ENCODE data around the gene HCFC2. TPM values are rescaled to one million over a fixed set of nuclear protein-coding genes. Genes with fewer than 3 reads are reported as not detected.

Gene HCFC2
- total and polyA plus RNA-seq, 9 of the 15 experiments (the other 6 are each of a cell fraction or from before 2014, with no cell fraction given) = 1.2 to 6.5 (median 3.8) TPM

DNA sequence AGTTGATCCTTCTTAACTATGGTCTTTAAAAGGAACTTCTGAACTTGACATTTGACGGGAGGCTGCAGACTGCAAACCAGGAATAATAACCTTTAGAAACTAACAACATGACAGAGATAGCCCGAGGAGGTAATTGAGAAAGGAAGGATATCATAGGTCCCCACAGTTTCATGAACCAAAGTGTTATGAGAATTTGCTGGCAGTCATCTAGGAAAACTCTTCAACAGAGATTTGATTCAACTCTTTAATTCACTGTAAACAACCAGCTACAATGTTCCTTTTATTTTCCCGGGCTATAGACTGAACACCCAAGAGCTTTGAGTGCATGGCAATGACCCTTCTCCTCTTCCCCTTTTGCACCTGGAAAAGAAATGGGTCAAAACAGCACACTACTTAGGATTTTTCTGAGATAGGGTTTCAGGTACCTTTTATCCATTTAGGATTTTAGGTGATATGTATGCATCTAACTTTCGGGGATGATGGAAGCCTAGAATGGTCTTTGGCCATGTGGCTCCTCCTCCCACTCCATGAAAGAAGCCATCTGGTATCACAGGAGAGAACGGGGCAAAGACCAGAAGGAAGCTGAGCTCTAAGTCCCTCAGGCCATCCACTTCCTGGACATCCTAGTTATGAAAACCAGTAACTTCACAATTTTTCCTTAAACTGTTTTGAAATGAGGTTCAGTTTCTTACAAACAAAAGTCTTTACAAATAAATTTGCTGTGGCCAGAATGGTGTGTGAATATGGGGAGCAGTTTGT is 37.3 kb upstream of the HCFC2 start:
- WGBS (ENCODE audit: insufficient coverage, low coverage, missing lambda C conversion rate) = 1% methylated on average over 5 of the region's 5 CpGs
- ATAC-seq = no peak
- CTCF ChIA-PET (ENCODE audit: low intra/inter-chr PET ratio) = no interaction called here
- H3K9me1 ChIP-seq (ENCODE audit: control insufficient read depth, insufficient read depth, low read length) = no peaks in the 10 kb centered on the region
- in situ Hi-C loops (cut with MboI) (no loop called here), intact Hi-C loops (cut with micrococcal nuclease) (no loop called here)
- H3K36me3 ChIP-seq (ENCODE audit: control insufficient read depth, insufficient read depth, low read length) = no peaks in the 10 kb centered on the region
- peaks cover 13 to 20% of the 10 kb centered on the region in 2 experiments; a peak in 4 of 5 replicates for H3K27me3 ChIP-seq (ENCODE audit: control insufficient read depth in 2 of 2, insufficient read depth in 2 of 2, low read length in 2 of 2)
- H3K4me3 ChIP-seq = no peak overlapping the region
- no peaks in the 10 kb centered on the region for H3K9me3 ChIP-seq (replicated peaks; ENCODE audit: control insufficient read depth, insufficient read depth, low read depth, low read length)
- H3K79me2 ChIP-seq (ENCODE audit: control insufficient read depth, insufficient read depth, low read length) = no peaks in the 10 kb centered on the region
- no peak overlapping the region for H3K27ac ChIP-seq (ENCODE audit: extremely low read depth, low read depth, low read length)
- no TSS peak for BruUV-seq (replicated peaks)
- H4K20me1 ChIP-seq (replicated peaks; ENCODE audit: control insufficient read depth, insufficient read depth, low read length) = no peaks in the 10 kb centered on the region
- no peaks in the 10 kb centered on the region for H3K4me1 ChIP-seq (replicated peaks in 1 of 2; ENCODE audit: control insufficient read depth in 2 of 2, insufficient read depth in 2 of 2, low read length in 2 of 2)
- no peak overlapping the region for H2AFZ ChIP-seq (ENCODE audit: low read depth, low read length)
- POLR2A ChIA-PET = interaction anchor here (0.7 kb wide), 1 partner anchor 14 kb away, joined by 4 read pairs; no protein-coding TSS in a partner anchor
- FAIRE-seq = no peak
- DNase-seq (ENCODE audit: extremely low read depth in 1 of 4, low spot score in 3 of 4) = no peak
- no peak overlapping the region for H3K4me2 ChIP-seq (ENCODE audit: insufficient read depth, low read length)
- H3K9ac ChIP-seq (ENCODE audit: insufficient read depth in 1 of 2, low read depth in 2 of 2, low read length in 2 of 2) = no peak overlapping the region
- TF ChIP-seq SAFB (IDR thresholded peaks at IDR 0.05; ENCODE audit: borderline replicate concordance, low read depth, low read length) (no peak), HDAC1 (IDR thresholded peaks at IDR 0.05) (no peak), ZFP30 (CRISPR knock-in tag; IDR thresholded peaks at IDR 0.05; ENCODE audit: borderline replicate concordance) (no peak), MAFG (tag; conservative IDR thresholded peaks at IDR 0.05) (no peak), CXXC5 (CRISPR knock-in tag; IDR thresholded peaks at IDR 0.05) (no peak), HNRNPUL1 (IDR thresholded peaks at IDR 0.05; ENCODE audit: low read length) (no peak), ZBTB1 (CRISPR knock-in tag; IDR thresholded peaks at IDR 0.05; ENCODE audit: borderline replicate concordance, low read depth) (no peak), ZNF133 (CRISPR knock-in tag; IDR thresholded peaks at IDR 0.05) (no peak)
- TF ChIP-seq, protein P1, sequence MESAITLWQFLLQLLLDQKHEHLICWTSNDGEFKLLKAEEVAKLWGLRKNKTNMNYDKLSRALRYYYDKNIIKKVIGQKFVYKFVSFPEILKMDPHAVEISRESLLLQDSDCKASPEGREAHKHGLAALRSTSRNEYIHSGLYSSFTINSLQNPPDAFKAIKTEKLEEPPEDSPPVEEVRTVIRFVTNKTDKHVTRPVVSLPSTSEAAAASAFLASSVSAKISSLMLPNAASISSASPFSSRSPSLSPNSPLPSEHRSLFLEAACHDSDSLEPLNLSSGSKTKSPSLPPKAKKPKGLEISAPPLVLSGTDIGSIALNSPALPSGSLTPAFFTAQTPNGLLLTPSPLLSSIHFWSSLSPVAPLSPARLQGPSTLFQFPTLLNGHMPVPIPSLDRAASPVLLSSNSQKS (CRISPR knock-in tag; IDR thresholded peaks at IDR 0.05) = no peak
- TF ChIP-seq, protein P2, sequence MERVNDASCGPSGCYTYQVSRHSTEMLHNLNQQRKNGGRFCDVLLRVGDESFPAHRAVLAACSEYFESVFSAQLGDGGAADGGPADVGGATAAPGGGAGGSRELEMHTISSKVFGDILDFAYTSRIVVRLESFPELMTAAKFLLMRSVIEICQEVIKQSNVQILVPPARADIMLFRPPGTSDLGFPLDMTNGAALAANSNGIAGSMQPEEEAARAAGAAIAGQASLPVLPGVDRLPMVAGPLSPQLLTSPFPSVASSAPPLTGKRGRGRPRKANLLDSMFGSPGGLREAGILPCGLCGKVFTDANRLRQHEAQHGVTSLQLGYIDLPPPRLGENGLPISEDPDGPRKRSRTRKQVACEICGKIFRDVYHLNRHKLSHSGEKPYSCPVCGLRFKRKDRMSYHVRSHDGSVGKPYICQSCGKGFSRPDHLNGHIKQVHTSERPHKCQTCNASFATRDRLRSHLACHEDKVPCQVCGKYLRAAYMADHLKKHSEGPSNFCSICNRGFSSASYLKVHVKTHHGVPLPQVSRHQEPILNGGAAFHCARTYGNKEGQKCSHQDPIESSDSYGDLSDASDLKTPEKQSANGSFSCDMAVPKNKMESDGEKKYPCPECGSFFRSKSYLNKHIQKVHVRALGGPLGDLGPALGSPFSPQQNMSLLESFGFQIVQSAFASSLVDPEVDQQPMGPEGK (CRISPR knock-in tag; IDR thresholded peaks at IDR 0.05; ENCODE audit: borderline replicate concordance) = no peak
- TF ChIP-seq, protein P3, sequence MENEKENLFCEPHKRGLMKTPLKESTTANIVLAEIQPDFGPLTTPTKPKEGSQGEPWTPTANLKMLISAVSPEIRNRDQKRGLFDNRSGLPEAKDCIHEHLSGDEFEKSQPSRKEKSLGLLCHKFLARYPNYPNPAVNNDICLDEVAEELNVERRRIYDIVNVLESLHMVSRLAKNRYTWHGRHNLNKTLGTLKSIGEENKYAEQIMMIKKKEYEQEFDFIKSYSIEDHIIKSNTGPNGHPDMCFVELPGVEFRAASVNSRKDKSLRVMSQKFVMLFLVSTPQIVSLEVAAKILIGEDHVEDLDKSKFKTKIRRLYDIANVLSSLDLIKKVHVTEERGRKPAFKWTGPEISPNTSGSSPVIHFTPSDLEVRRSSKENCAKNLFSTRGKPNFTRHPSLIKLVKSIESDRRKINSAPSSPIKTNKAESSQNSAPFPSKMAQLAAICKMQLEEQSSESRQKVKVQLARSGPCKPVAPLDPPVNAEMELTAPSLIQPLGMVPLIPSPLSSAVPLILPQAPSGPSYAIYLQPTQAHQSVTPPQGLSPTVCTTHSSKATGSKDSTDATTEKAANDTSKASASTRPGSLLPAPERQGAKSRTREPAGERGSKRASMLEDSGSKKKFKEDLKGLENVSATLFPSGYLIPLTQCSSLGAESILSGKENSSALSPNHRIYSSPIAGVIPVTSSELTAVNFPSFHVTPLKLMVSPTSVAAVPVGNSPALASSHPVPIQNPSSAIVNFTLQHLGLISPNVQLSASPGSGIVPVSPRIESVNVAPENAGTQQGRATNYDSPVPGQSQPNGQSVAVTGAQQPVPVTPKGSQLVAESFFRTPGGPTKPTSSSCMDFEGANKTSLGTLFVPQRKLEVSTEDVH (IDR thresholded peaks at IDR 0.05; ENCODE audit: low read depth, partially characterized antibody) = no peak
- TF ChIP-seq, protein P4, sequence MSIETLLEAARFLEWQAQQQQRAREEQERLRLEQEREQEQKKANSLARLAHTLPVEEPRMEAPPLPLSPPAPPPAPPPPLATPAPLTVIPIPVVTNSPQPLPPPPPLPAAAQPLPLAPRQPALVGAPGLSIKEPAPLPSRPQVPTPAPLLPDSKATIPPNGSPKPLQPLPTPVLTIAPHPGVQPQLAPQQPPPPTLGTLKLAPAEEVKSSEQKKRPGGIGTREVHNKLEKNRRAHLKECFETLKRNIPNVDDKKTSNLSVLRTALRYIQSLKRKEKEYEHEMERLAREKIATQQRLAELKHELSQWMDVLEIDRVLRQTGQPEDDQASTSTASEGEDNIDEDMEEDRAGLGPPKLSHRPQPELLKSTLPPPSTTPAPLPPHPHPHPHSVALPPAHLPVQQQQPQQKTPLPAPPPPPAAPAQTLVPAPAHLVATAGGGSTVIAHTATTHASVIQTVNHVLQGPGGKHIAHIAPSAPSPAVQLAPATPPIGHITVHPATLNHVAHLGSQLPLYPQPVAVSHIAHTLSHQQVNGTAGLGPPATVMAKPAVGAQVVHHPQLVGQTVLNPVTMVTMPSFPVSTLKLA (conservative IDR thresholded peaks at IDR 0.05) = no peak
